ENCODE measurements around the gene PTPRJ.

PTPRJ gene

GRCh38 chr11:47997063-47998053, 17.0 kb downstream of the PTPRJ start:
- Histone ChIP-seq H3K36me3 (ENCODE audit: insufficient read depth, low read length) (no peaks in the 10 kb centered on the region), H3K9me3 (ENCODE audit: control insufficient read depth, insufficient read depth, low read length) (no peaks in the 10 kb centered on the region), H3K9ac (ENCODE audit: low read depth, low read length) (no peak overlapping the region), H3K4me1 (ENCODE audit: insufficient read depth, low read length) (peaks cover 11% of the 10 kb centered on the region; the same call in 1 of the 2 replicates)

GRCh38 chr11:47998345-47998732, 18.0 kb downstream of the PTPRJ start:
- Histone ChIP-seq H3K36me3 (ENCODE audit: insufficient read depth, low read length) (no peaks in the 10 kb centered on the region), H3K4me1 (ENCODE audit: insufficient read depth, low read length) (peaks cover 11% of the 10 kb centered on the region; the same call in 1 of the 2 replicates), H3K9ac (ENCODE audit: low read depth, low read length) (no peak overlapping the region), H3K9me3 (ENCODE audit: control insufficient read depth, insufficient read depth, low read length) (no peaks in the 10 kb centered on the region)

GRCh38 chr11:47998733-47999359, 18.5 kb downstream of the PTPRJ start:
- peaks cover 12% of the 10 kb centered on the region for H3K4me1 ChIP-seq (ENCODE audit: insufficient read depth, low read length)

GRCh38 chr11:48000432-48000831, 20.1 kb downstream of the PTPRJ start:
- no peaks in the 10 kb centered on the region for H3K36me3 ChIP-seq (ENCODE audit: insufficient read depth, low read length)

More at GRCh38 chr11:47998733-47999359, 18.5 kb downstream of the PTPRJ start:
- Histone ChIP-seq H3K9me3 (ENCODE audit: control insufficient read depth, insufficient read depth, low read length) (no peaks in the 10 kb centered on the region), H3K36me3 (ENCODE audit: insufficient read depth, low read length) (no peaks in the 10 kb centered on the region), H3K9ac (ENCODE audit: low read depth, low read length) (no peak overlapping the region)

GRCh38 chr11:48001438-48002021, 21.2 kb downstream of the PTPRJ start:
- no peaks in the 10 kb centered on the region for H3K36me3 ChIP-seq (ENCODE audit: insufficient read depth, low read length)
- no peaks in the 10 kb centered on the region for H3K9me3 ChIP-seq (ENCODE audit: control insufficient read depth, insufficient read depth, low read length)
- peaks cover 27% of the 10 kb centered on the region for H3K4me1 ChIP-seq (ENCODE audit: insufficient read depth, low read length)
- no peak overlapping the region for H3K9ac ChIP-seq (ENCODE audit: low read depth, low read length)

More at GRCh38 chr11:48000432-48000831, 20.1 kb downstream of the PTPRJ start:
- H3K9me3 ChIP-seq (ENCODE audit: control insufficient read depth, insufficient read depth, low read length), result no peaks in the 10 kb centered on the region
- H3K4me1 ChIP-seq (ENCODE audit: insufficient read depth, low read length), result peaks cover 20% of the 10 kb centered on the region
- no peak overlapping the region for H3K9ac ChIP-seq (ENCODE audit: low read depth, low read length)

GRCh38 chr11:48002561-48002960, 22.2 kb downstream of the PTPRJ start:
- Histone ChIP-seq H3K36me3 (ENCODE audit: insufficient read depth, low read length) (no peaks in the 10 kb centered on the region), H3K9ac (ENCODE audit: low read depth, low read length) (no peak overlapping the region), H3K9me3 (ENCODE audit: control insufficient read depth, insufficient read depth, low read length) (no peaks in the 10 kb centered on the region), H3K4me1 (ENCODE audit: insufficient read depth, low read length) (peaks cover 19% of the 10 kb centered on the region)

- H3K4me1 ChIP-seq (ENCODE audit: insufficient read depth, low read length), result peaks cover 16% of the 10 kb centered on the region
Measured at GRCh38 chr11:48003926-48004325, 23.6 kb downstream of the PTPRJ start.

GRCh38 chr11:48004456-48004855, 24.1 kb downstream of the PTPRJ start:
- H3K9me3 ChIP-seq (ENCODE audit: control insufficient read depth, insufficient read depth, low read length), result no peaks in the 10 kb centered on the region
- H3K9ac ChIP-seq (ENCODE audit: low read depth, low read length), result no peak overlapping the region
- H3K4me1 ChIP-seq (ENCODE audit: insufficient read depth, low read length), result peaks cover 16% of the 10 kb centered on the region
- H3K36me3 ChIP-seq (ENCODE audit: insufficient read depth, low read length), result no peaks in the 10 kb centered on the region

More at GRCh38 chr11:48003926-48004325, 23.6 kb downstream of the PTPRJ start:
- Histone ChIP-seq H3K9me3 (ENCODE audit: control insufficient read depth, insufficient read depth, low read length) (no peaks in the 10 kb centered on the region), H3K9ac (ENCODE audit: low read depth, low read length) (no peak overlapping the region), H3K36me3 (ENCODE audit: insufficient read depth, low read length) (no peaks in the 10 kb centered on the region)

GRCh38 chr11:48005136-48005535, 24.8 kb downstream of the PTPRJ start:
- Histone ChIP-seq H3K9me3 (ENCODE audit: control insufficient read depth, insufficient read depth, low read length) (no peaks in the 10 kb centered on the region), H3K4me1 (ENCODE audit: insufficient read depth, low read length) (peaks cover 16% of the 10 kb centered on the region), H3K9ac (ENCODE audit: low read depth, low read length) (no peak overlapping the region), H3K36me3 (ENCODE audit: insufficient read depth, low read length) (no peaks in the 10 kb centered on the region)

GRCh38 chr11:48005831-48006270, 25.5 kb downstream of the PTPRJ start:
- peaks cover 16% of the 10 kb centered on the region for H3K4me1 ChIP-seq (ENCODE audit: insufficient read depth, low read length)
- no peak overlapping the region for H3K9ac ChIP-seq (ENCODE audit: low read depth, low read length)
- no peaks in the 10 kb centered on the region for H3K36me3 ChIP-seq (ENCODE audit: insufficient read depth, low read length)
- no peaks in the 10 kb centered on the region for H3K9me3 ChIP-seq (ENCODE audit: control insufficient read depth, insufficient read depth, low read length)

- H3K9me3 ChIP-seq (ENCODE audit: control insufficient read depth, insufficient read depth, low read length), result no peaks in the 10 kb centered on the region
- H3K9ac ChIP-seq (ENCODE audit: low read depth, low read length), result no peak overlapping the region
- no peaks in the 10 kb centered on the region for H3K36me3 ChIP-seq (ENCODE audit: insufficient read depth, low read length)
- peaks cover 16% of the 10 kb centered on the region for H3K4me1 ChIP-seq (ENCODE audit: insufficient read depth, low read length)
Measured at GRCh38 chr11:48006301-48006992, 26.1 kb downstream of the PTPRJ start.

- H3K9ac ChIP-seq (ENCODE audit: low read depth, low read length), result no peak overlapping the region
- no peaks in the 10 kb centered on the region for H3K36me3 ChIP-seq (ENCODE audit: insufficient read depth, low read length)
- peaks cover 16% of the 10 kb centered on the region for H3K4me1 ChIP-seq (ENCODE audit: insufficient read depth, low read length)
- no peaks in the 10 kb centered on the region for H3K9me3 ChIP-seq (ENCODE audit: control insufficient read depth, insufficient read depth, low read length)
Measured at GRCh38 chr11:48007677-48008076, 27.3 kb downstream of the PTPRJ start.

- H3K4me1 ChIP-seq (ENCODE audit: insufficient read depth, low read length), result peaks cover 20% of the 10 kb centered on the region
- no peaks in the 10 kb centered on the region for H3K9me3 ChIP-seq (ENCODE audit: control insufficient read depth, insufficient read depth, low read length)
- no peaks in the 10 kb centered on the region for H3K36me3 ChIP-seq (ENCODE audit: insufficient read depth, low read length)
- H3K9ac ChIP-seq (ENCODE audit: low read depth, low read length), result no peak overlapping the region
Measured at GRCh38 chr11:48008951-48009270, 28.6 kb downstream of the PTPRJ start.

Data from ES-I3 (cell line).